ENCODE data around the gene KRT27. TPM values are rescaled to one million over a fixed set of nuclear protein-coding genes. Genes with fewer than 3 reads are reported as not detected.

Gene KRT27
- total RNA-seq, 1 donor from 2014 or later: not detected

Other genes starting within 250 kb of the KRT27 start
- not detected in 2 replicates for gene CCR7, start 217.1 kb downstream of the KRT27 start, total RNA-seq
- 75.0 and 89.5 TPM in 2 replicates for gene SMARCE1, start 134.7 kb downstream of the KRT27 start, total RNA-seq
- 0.14 and 0.43 TPM in 2 replicates for gene KRT222, start 117.4 kb downstream of the KRT27 start, total RNA-seq
- gene KRT24, start 78.8 kb downstream of the KRT27 start, total RNA-seq: not detected in 2 replicates
- not detected in 2 replicates for gene KRT25, start 27.2 kb downstream of the KRT27 start, total RNA-seq
- gene KRT26, start 10.3 kb downstream of the KRT27 start, total RNA-seq: not detected in 2 replicates
- gene KRT28, start 17.4 kb upstream of the KRT27 start, total RNA-seq: not detected in 2 replicates
- gene KRT10, start 40.1 kb upstream of the KRT27 start, total RNA-seq: 49.7 and 50.6 TPM in 2 replicates
- gene KRT12, start 84.7 kb upstream of the KRT27 start, total RNA-seq: not detected in 2 replicates
- not detected in 2 replicates for gene KRT20, start 102.7 kb upstream of the KRT27 start, total RNA-seq
- gene KRT23, start 155.1 kb upstream of the KRT27 start, total RNA-seq: not detected in 2 replicates
- gene KRT39, start 184.4 kb upstream of the KRT27 start, total RNA-seq: not detected in 2 replicates
- gene KRT40, start 201.8 kb upstream of the KRT27 start, total RNA-seq: not detected in 2 replicates
- not detected in 2 replicates for gene KRTAP3-3, start 211.6 kb upstream of the KRT27 start, total RNA-seq
- not detected in 2 replicates for gene KRTAP3-2, start 217.4 kb upstream of the KRT27 start, total RNA-seq
- not detected in 2 replicates for gene KRTAP3-1, start 226.6 kb upstream of the KRT27 start, total RNA-seq
- gene KRTAP1-5, start 244.7 kb upstream of the KRT27 start, total RNA-seq: not detected in 2 replicates
- gene KRTAP1-4, start 247.6 kb upstream of the KRT27 start, total RNA-seq: not detected in 2 replicates